Uterus (tissue), 2 donors: ENCODE measurements around the gene KISS1.

Experiments
- CTCF ChIP-seq, 4 experiments: fragments of 200-600 bp in 2 of 4; fragments of 450-650 bp in 2 of 4; sonication (generic) in 2 of 4; IDR thresholded peaks; one replicate each; pipeline ENCODE4 v1.5.1; 2016 to 2019; ENCODE audit warnings: antibody characterized with exemption in 4 of 4, mild to moderate bottlenecking in 2 of 4, moderate library complexity in 1 of 4
- POLR2A ChIP-seq, 2 donors: fragments of 450-650 bp; IDR thresholded peaks; one replicate each; pipeline ENCODE4 v1.6.1; 2016; ENCODE audit warnings: antibody characterized with exemption in 2 of 2, mild to moderate bottlenecking in 1 of 2, moderate library complexity in 1 of 2

GRCh38 chr1:204241050-204241449 is 44.8 kb upstream of the KISS1 start:
- TF ChIP-seq CTCF (IDR thresholded peaks at IDR 0.05) (no peak), POLR2A (IDR thresholded peaks at IDR 0.05) (no peak)
